NCI-H2171 treated with DMSO at 0.1 percent for 48 hours (cell line): ENCODE data around the gene PARD3B.

Source experiments
- DNase-seq: peaks from one replicate; lab custom pipeline; 2025; lab: John Stamatoyannopoulos, UW

Gene PARD3B

GRCh38 chr2:205055251-205055650, 510.0 kb downstream of the PARD3B start:
- DNase-seq, result no peak

GRCh38 chr2:205056151-205056561, 510.9 kb downstream of the PARD3B start:
- DNase-seq, result peak; percentile 61

- DNase-seq, result no peak
These were observed 513.1 kb downstream of the PARD3B start for GRCh38 chr2:205058409-205058808.

- no peak for DNase-seq
These were observed 515.0 kb downstream of the PARD3B start for GRCh38 chr2:205060269-205060668.

GRCh38 chr2:205066081-205066480, 520.8 kb downstream of the PARD3B start:
- no peak for DNase-seq

GRCh38 chr2:205069928-205070327, 524.7 kb downstream of the PARD3B start:
- no peak for DNase-seq

- DNase-seq, result no peak
These were observed 525.6 kb downstream of the PARD3B start for GRCh38 chr2:205070889-205071288.

GRCh38 chr2:205073433-205074020, 528.3 kb downstream of the PARD3B start:
- DNase-seq, result no peak

GRCh38 chr2:205076405-205076804, 531.1 kb downstream of the PARD3B start:
- no peak for DNase-seq

- DNase-seq, result no peak
These were observed 531.9 kb downstream of the PARD3B start for GRCh38 chr2:205077159-205077558.

- DNase-seq, result no peak
These were observed 533.5 kb downstream of the PARD3B start for GRCh38 chr2:205078762-205079161.

- no peak for DNase-seq
These were observed 533.9 kb downstream of the PARD3B start for GRCh38 chr2:205079173-205079572.

- DNase-seq, result peak; percentile 12
These were observed 541.4 kb downstream of the PARD3B start for GRCh38 chr2:205086662-205087061.

GRCh38 chr2:205087862-205088261, 542.6 kb downstream of the PARD3B start:
- DNase-seq, result no peak

GRCh38 chr2:205089958-205090357, 544.7 kb downstream of the PARD3B start:
- no peak for DNase-seq

- DNase-seq, result no peak
These were observed 546.1 kb downstream of the PARD3B start for GRCh38 chr2:205091411-205091810.

GRCh38 chr2:205094031-205094430, 548.8 kb downstream of the PARD3B start:
- DNase-seq, result no peak

- DNase-seq, result no peak
These were observed 558.4 kb downstream of the PARD3B start for GRCh38 chr2:205103699-205104098.

GRCh38 chr2:205107810-205108209, 562.5 kb downstream of the PARD3B start:
- no peak for DNase-seq

GRCh38 chr2:205115511-205115910, 570.2 kb downstream of the PARD3B start:
- DNase-seq, result peak; percentile 89

- DNase-seq, result no peak
These were observed 571.9 kb downstream of the PARD3B start for GRCh38 chr2:205117125-205117524.

GRCh38 chr2:205119136-205119535, 573.9 kb downstream of the PARD3B start:
- DNase-seq, result no peak

GRCh38 chr2:205128726-205129125, 583.5 kb downstream of the PARD3B start:
- no peak for DNase-seq

GRCh38 chr2:205129531-205129930, 584.3 kb downstream of the PARD3B start:
- no peak for DNase-seq
